C4-2B (cell line): ENCODE data around the gene COL8A2.

Source experiments
- CTCF ChIP-seq: fragments of 450-650 bp; conservative IDR thresholded peaks from 2 replicates; pipeline ENCODE4 v1.5.1; 2017; ENCODE audit warnings: mild to moderate bottlenecking
- ZFX ChIP-seq: fragments of 450-650 bp; IDR thresholded peaks from 2 replicates; pipeline ENCODE4 v1.6.1; 2017

- TF ChIP-seq ZFX (no peak), CTCF (no peak)
Observed at GRCh38 chr1:36108314-36108713, 16.7 kb downstream of the COL8A2 start.
